Myometrial cell (primary cell): ENCODE measurements around the gene ADGRL3. TPM values are rescaled to one million over a fixed set of nuclear protein-coding genes. Genes with fewer than 3 reads are reported as not detected.

Experiments
- total RNA-seq: library from RNA; depleted of rRNA; stranded (reverse); fragments of >200 nt; gene quantifications from 2 replicates; pipeline ENCODE4 v1.2.3, GENCODE V29; 2015

Gene ADGRL3
- total RNA-seq = not detected in 2 replicates

GRCh38 chr4:61200187-61200915 lies at the start of gene ADGRL3:
ADGRL3 (plus strand) TSS chr4:61200326.

